OCI-LY7 (cell line): Measurements from ENCODE around the gene RPP25L.

Source experiments
- EZH2phosphoT487 ChIP-seq: fragments of 200-600 bp; sonication (generic); IDR thresholded peaks from 2 replicates; pipeline ENCODE4 v1.6.1; 2018; ENCODE audit warnings: low read depth, borderline replicate concordance, mild to moderate bottlenecking, mixed run types, antibody characterized with exemption, low read length, moderate library complexity, mixed read lengths
- TF ChIP-seq, protein P1 (sequence below): fragments of 200-600 bp; sonication (generic); conservative IDR thresholded peaks from 2 replicates; pipeline ENCODE4 v1.5.1; 2014; ENCODE audit warnings: mild to moderate bottlenecking, antibody characterized with exemption, low read length, moderate library complexity, mixed read lengths

DNA sequence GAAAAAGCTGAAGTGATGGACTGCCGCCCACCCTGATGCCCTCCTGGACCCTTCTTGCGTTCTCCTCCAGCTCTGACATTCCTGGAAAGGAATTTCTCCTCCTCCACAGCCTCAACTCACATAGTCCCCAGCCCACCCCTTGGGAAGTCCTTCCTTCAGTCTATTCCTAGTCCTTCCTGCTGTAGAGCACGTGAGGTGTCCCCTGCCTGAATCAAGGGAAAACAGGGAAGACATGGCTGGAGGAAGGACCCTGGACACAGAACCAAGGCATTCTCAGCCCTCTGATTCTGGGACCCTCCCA lies 13.2 kb upstream of the RPP25L start:
- TF ChIP-seq, protein P1, sequence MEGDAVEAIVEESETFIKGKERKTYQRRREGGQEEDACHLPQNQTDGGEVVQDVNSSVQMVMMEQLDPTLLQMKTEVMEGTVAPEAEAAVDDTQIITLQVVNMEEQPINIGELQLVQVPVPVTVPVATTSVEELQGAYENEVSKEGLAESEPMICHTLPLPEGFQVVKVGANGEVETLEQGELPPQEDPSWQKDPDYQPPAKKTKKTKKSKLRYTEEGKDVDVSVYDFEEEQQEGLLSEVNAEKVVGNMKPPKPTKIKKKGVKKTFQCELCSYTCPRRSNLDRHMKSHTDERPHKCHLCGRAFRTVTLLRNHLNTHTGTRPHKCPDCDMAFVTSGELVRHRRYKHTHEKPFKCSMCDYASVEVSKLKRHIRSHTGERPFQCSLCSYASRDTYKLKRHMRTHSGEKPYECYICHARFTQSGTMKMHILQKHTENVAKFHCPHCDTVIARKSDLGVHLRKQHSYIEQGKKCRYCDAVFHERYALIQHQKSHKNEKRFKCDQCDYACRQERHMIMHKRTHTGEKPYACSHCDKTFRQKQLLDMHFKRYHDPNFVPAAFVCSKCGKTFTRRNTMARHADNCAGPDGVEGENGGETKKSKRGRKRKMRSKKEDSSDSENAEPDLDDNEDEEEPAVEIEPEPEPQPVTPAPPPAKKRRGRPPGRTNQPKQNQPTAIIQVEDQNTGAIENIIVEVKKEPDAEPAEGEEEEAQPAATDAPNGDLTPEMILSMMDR: no peak
- no peak for TF ChIP-seq EZH2phosphoT487
